Naive B cell (primary cell): ENCODE measurements around the gene TBC1D14. TPM values are rescaled to one million over a fixed set of nuclear protein-coding genes. Genes with fewer than 3 reads are reported as not detected.
"Not testable (repeated sequence)": the region's sequence is repeated elsewhere in the genome, so short reads cannot be mapped to it uniquely, and the experiment has no call there.

ENCODE experiments used
- ATAC-seq, 2 donors: fragments of 150-1000 bp; cut with Tn5 transposase; 2 replicates each; pipeline ENCODE4 v1.10.0; 2021; ENCODE audit warnings: low read depth in 2 of 2, mild to moderate bottlenecking in 2 of 2, moderate library complexity in 2 of 2
- DNase-seq: peaks from one replicate; pipeline ENCODE4 v3.0.0; 2022
- H3K27ac Mint-ChIP-seq, 6 donors: one replicate each; pipeline ENCODE4 v1.8.0; 2020 to 2022; ENCODE audit warnings: mild to moderate bottlenecking in 6 of 6, mixed read lengths in 6 of 6, moderate library complexity in 5 of 6, inconsistent platforms in 2 of 6
- H3K27me3 Mint-ChIP-seq, 3 donors: one replicate each; pipeline ENCODE4 v1.8.0; 2021 to 2022; ENCODE audit warnings: mixed read lengths in 3 of 3, mild to moderate bottlenecking in 1 of 3
- H3K36me3 Mint-ChIP-seq, 2 donors: one replicate each; pipeline ENCODE4 v1.8.0; 2020 to 2022; ENCODE audit warnings: mixed read lengths in 2 of 2, inconsistent platforms in 1 of 2, mild to moderate bottlenecking in 1 of 2
- H3K4me1 Mint-ChIP-seq, 3 donors: one replicate each; pipeline ENCODE4 v1.8.0; 2020 to 2022; ENCODE audit warnings: mixed read lengths in 3 of 3, inconsistent platforms in 1 of 3, mild to moderate bottlenecking in 1 of 3, moderate library complexity in 1 of 3
- H3K4me3 Mint-ChIP-seq, 8 donors: one replicate each; pipeline ENCODE4 v1.8.0; 2020 to 2022; ENCODE audit warnings: mild to moderate bottlenecking in 8 of 8, mixed read lengths in 8 of 8, moderate library complexity in 8 of 8, inconsistent platforms in 2 of 8
- H3K9me3 Mint-ChIP-seq, 7 donors: one replicate each; pipeline ENCODE4 v1.8.0; 2020 to 2022; ENCODE audit warnings: mixed read lengths in 7 of 7, mild to moderate bottlenecking in 5 of 7, inconsistent platforms in 2 of 7, moderate library complexity in 1 of 7
- polyA plus RNA-seq, 6 donors: library from polyadenylated mRNA; unstranded; fragments of 300-500 nt; fragmentation: Illumina TruSeq; gene quantifications; one replicate each; pipeline ENCODE4 v1.2.3, GENCODE V29; 2021; ENCODE audit warnings: low read depth in 6 of 6

The TBC1D14 gene
- polyA plus RNA-seq, 6 donors from 2014 or later = 27.3 to 42.4 (median 33.8) TPM

DNA sequence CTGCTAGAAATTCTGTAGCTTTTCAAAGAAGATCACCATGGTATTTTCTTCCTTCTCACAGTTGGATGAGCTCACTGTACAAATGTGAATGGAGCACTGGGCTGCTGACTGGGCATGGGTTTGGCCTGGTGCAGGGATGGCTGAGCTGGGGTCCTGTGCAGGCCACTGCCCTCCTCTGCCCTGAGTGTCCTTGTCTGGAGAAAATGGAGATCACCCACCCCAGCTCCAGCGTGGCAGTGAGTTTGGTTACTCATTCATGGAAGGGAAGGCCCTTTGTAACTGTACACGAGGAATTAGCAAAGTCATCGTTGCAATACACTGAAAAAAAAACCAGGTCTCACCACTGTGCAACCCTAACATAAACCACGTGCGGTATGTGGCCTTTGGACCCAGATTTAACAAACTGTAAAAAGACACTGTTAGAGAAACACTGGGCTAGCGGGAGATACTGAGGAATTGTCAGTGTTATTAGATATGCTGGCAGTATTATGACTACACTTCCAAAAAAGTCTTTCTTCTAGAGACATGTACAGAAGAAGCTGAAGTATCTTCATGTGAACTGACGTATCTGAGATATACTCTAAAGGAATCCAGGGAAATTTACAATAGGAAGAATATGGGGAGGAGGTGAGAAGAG is 16.1 kb upstream of the TBC1D14 start:
- Mint-ChIP-seq H3K4me1 (peaks cover 5 to 15% (median 12%) of the 10 kb centered on the region in 3 donors), H3K27me3 (no peaks in the 10 kb centered on the region), H3K4me3 (no peak overlapping the region), H3K36me3 (no peaks in the 10 kb centered on the region), H3K9me3 (peaks cover 0 to 7% (median 2%) of the 10 kb centered on the region in 7 donors), H3K27ac (peak overlapping the region in 1 of 6 donors; percentile 29)
- ATAC-seq (no peak), DNase-seq (no peak)

DNA sequence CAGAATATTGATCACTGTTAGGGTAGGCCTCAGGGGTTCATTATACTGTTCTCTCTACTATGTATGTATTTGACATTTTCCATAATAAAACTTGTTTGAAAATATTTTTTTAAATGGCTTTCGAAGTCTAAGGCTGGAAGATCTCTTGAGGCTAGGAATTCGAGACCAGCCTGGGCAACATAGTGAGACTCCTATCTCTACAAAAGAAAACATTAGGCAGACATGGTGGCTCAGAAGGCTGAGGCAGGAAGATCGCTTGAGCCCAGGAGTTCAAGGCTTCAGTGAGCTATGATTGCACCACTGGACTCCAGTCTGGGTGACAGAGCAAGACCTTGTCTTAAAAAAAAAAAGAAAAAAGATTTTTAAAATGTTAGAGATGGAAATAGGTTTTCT is 15.5 kb upstream of the TBC1D14 start:
- Mint-ChIP-seq H3K9me3 (peaks cover 0 to 7% (median 2%) of the 10 kb centered on the region in 7 donors), H3K4me1 (peaks cover 8 to 15% (median 12%) of the 10 kb centered on the region in 3 donors), H3K4me3 (no peak overlapping the region), H3K27me3 (no peaks in the 10 kb centered on the region), H3K36me3 (no peaks in the 10 kb centered on the region), H3K27ac (no peak overlapping the region)
- ATAC-seq (no peak), DNase-seq (no peak)

DNA sequence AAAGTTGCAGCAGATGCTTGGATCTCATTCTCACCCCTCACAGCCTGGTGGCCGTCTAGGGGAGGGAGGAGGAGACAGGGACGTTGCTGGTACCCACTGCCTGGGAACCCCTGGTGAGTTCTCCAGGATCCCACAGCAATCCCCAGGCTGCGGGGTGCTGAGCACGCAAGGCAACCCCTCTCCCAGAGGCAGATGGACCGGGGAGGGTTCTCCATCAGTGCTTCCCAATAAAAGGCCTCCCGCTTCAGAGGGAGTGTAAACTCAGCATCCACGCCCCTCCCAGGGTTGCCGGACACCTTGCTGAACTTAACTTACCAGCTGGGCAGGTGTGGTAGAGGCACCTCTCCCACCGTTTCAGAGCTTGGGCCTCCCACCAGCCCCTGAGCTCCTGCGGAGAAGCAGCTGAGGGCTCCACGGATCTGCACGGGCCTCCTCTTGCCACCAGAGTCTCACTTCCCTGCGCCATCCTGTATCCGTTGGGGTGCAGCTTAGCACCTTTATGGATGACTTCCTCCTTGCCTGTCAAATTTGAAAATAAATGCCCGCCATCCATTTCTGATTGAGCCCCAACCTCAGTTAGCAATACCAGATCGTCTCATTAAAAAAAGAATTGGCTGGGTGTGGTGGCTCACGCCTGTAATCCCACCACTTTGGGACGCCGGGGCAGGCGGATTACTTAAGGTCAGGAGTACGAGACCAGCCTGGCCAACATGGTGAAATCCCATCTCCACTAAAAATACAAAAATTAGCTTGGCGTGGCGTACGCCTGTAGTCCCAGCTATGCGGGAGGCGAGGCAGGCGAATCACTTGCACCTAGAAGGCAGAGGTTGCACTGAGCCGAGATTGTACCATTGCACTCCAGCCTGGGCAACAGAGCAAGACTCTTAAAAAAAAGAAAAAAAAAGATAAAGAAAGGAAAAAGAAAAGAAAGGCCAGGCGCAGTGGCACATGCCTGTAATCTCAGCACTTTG is 14.8 kb upstream of the TBC1D14 start:
- H3K4me1 Mint-ChIP-seq = peaks cover 8 to 15% (median 12%) of the 10 kb centered on the region in 3 donors
- no peaks in the 10 kb centered on the region for H3K36me3 Mint-ChIP-seq
- peak overlapping the region in 1 of 6 donors; percentile 30 for H3K27ac Mint-ChIP-seq
- DNase-seq (no peak), ATAC-seq (no peak)
- peaks cover 0 to 7% (median 2%) of the 10 kb centered on the region in 7 donors for H3K9me3 Mint-ChIP-seq
- H3K27me3 Mint-ChIP-seq = no peaks in the 10 kb centered on the region
- no peak overlapping the region for H3K4me3 Mint-ChIP-seq

DNA sequence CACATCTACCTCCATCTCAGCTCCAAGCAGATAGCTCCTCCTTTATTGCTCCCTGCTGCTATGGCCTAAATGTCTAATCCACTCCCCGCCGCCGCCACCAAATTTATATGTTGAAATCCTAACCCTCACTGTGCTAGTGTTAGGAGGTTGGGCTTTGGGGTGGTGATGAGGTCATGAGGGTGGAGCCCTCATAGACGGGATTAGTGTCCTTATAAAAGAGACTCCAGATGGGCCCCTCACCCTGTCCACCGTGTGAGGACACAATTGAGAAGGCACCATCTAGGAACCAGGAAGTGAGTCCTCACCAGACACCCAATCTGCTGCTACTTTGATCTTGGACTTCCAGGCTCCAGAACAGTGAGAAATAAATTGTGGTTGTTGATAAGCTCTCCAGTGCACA is 13.6 kb upstream of the TBC1D14 start:
- no peak for ATAC-seq
- Mint-ChIP-seq H3K4me1 (peaks cover 8 to 15% (median 12%) of the 10 kb centered on the region in 3 donors), H3K27ac (no peak overlapping the region), H3K27me3 (peaks cover 0 to 5% (median 0%) of the 10 kb centered on the region in 3 donors), H3K9me3 (no peaks in the 10 kb centered on the region), H3K4me3 (no peak overlapping the region), H3K36me3 (no peaks in the 10 kb centered on the region)
- no peak for DNase-seq

DNA sequence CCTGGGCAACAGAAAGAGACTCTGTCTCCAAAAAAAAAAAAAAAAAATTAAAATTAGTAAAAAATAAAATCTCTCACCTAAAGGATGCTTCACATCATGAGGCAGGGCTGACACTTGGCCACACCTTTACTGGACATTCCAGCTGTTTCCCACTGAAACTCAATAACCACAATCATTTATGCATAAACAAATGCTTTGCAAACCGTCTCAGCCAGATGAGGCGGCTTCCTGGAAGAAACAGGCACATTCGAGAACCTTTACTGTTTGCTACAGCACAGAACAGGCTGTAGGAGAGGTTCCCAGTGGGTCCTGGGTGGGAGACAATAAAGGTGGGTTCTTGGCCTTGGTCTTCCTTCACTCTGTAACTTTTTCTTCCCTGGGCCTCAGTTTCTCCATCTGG is 10.9 kb upstream of the TBC1D14 start:
- Mint-ChIP-seq H3K27me3 (peaks cover 0 to 5% (median 0%) of the 10 kb centered on the region in 3 donors), H3K4me3 (no peak overlapping the region)
- no peak for DNase-seq

DNA sequence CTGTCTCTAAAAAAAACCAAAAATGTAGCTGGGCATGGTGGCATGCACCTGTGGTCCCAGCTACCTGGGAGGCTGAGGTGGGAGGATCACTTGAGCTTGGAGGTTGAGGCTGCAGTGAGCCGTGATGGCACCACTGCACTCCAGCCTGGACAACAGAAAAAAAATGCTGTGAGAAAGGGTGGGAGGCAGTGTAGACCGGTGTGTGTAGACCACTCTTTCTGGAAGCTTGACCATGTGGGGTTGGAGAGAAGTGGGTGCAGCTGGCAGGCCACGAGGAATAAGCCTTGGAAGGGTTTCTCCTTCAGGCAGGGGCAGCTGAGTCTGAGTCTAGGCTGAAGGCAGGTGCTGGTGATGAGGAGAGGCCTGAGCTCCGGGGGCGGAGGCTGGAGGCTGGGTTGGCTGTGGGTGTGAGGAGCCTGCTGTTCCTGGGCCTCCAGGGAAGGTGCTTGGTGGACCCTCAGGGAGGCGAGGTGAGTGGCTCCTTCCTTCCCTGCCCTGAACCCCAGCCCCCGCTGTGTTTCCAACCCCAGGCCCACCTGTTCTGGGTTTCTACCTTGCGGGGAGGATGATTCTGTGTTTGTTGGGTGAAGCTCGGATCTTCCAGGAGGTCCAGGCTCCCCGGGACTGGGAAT is 9.3 kb upstream of the TBC1D14 start:
- H3K4me3 Mint-ChIP-seq = no peak overlapping the region

More for the DNA sequence above, 10.9 kb upstream of the TBC1D14 start:
- H3K36me3 Mint-ChIP-seq = no peaks in the 10 kb centered on the region
- H3K4me1 Mint-ChIP-seq = peaks cover 0 to 3% (median 0%) of the 10 kb centered on the region in 3 donors
- H3K9me3 Mint-ChIP-seq = no peaks in the 10 kb centered on the region
- H3K27ac Mint-ChIP-seq = no peak overlapping the region
- no peak for ATAC-seq

DNA sequence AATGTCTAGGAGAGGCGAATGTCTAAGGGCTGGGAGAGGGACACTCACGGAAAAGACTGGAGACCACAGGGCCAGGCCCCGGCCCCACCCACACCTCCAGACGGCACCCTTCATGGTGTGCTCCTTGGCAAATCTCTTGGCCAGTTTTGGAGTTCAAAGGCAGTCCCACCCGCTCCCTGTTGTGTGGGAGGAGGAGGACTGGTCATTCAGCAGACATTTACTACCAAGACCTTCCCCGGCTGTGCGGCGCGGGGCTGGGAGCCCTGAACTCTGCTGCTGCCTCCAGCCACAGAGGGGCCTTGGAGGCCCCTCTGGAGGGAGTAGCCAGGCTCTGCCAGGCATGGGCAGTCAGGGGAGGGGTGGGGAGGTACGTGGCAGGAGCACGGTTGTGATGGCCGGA is 8.7 kb upstream of the TBC1D14 start:
- Mint-ChIP-seq H3K4me1 (peaks cover 0 to 3% (median 0%) of the 10 kb centered on the region in 3 donors), H3K4me3 (no peak overlapping the region), H3K36me3 (no peaks in the 10 kb centered on the region), H3K9me3 (no peaks in the 10 kb centered on the region), H3K27ac (no peak overlapping the region), H3K27me3 (peaks cover 0 to 5% (median 0%) of the 10 kb centered on the region in 3 donors)
- DNase-seq (no peak), ATAC-seq (no peak)

More for the DNA sequence above, 9.3 kb upstream of the TBC1D14 start:
- no peaks in the 10 kb centered on the region for H3K36me3 Mint-ChIP-seq
- ATAC-seq (no peak), DNase-seq (no peak)
- H3K9me3 Mint-ChIP-seq = no peaks in the 10 kb centered on the region
- peaks cover 0 to 3% (median 0%) of the 10 kb centered on the region in 3 donors for H3K4me1 Mint-ChIP-seq
- H3K27me3 Mint-ChIP-seq = peaks cover 0 to 5% (median 0%) of the 10 kb centered on the region in 3 donors
- no peak overlapping the region for H3K27ac Mint-ChIP-seq

DNA sequence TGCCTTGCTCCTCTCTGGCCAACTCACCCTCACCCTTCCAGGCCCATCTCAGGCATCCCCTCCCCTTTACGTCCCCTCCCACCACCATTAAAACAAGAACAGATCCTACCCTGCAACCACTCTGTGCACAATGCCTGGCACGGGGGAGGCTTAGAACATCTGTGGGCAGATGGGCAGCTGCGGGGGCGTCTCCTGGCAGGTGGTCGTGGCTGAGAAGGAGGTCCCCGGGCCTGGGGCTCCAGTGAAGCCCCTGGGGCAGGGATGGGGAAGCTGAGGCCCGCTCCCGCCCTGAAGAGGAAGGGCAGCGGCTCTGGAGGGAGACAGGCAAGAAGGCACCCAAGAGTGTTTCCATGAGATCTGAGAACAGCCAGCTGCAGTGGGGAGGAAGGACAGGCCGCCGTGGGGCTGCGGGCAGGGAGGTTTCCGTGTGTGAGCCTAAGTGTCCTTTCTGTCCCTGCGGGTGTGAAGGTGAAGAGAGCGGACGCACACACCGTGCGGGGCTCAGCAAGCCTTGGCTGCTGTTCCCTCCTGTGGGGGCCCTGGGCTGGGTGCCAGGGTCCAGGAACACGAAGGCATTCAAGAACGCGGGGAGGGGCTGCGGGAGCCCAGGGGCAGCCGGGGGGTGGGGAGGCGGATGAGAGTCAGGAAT is 7.8 kb upstream of the TBC1D14 start:
- H3K27ac Mint-ChIP-seq = peak overlapping the region in 1 of 6 donors; percentile 41
- no peak overlapping the region for H3K4me3 Mint-ChIP-seq
- peaks cover 0 to 3% (median 0%) of the 10 kb centered on the region in 3 donors for H3K4me1 Mint-ChIP-seq
- H3K36me3 Mint-ChIP-seq = no peaks in the 10 kb centered on the region
- no peaks in the 10 kb centered on the region for H3K9me3 Mint-ChIP-seq
- peaks cover 0 to 5% (median 0%) of the 10 kb centered on the region in 3 donors for H3K27me3 Mint-ChIP-seq
- ATAC-seq = no peak
- no peak for DNase-seq

DNA sequence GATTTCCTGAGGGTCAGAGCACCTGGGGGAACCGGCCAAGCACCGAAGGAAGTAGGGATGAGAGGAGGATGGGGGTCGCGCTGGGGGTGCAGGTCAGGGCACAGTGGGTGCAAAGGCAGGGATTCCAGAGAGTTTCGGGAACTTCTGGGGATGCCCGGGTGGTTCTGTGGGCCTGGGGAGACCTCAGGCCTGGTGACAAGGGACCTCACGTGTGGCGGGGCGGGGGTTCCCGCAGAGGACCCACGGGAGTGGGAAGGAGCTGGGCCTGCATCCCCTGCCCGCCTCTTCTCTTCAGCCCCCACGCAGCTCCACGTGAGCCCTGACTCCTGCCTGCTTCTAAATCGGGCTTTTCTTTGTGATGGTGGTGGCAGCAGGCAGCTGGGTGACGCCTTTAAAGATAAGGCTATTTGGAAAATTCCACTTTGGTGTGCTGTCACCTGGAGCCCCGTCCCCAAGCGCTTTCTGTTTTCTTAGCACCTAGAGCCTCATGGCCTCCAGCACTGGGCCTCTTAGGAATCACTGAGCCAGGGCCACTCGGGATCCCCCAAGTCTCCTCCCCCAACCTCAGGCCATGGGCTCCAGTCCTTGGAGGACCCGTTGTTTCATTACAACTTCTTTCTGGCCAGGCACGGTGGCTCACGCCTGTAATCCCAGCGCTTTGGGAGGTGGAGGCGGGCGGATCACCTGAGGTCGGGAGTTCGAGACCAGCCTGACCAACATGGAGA is 7.1 kb upstream of the TBC1D14 start:
- ATAC-seq = no peak
- no peak for DNase-seq
- H3K4me1 Mint-ChIP-seq = peaks cover 3 to 6% (median 5%) of the 10 kb centered on the region in 3 donors
- peaks cover 0 to 9% (median 0%) of the 10 kb centered on the region in 3 donors for H3K27me3 Mint-ChIP-seq
- H3K4me3 Mint-ChIP-seq = no peak overlapping the region
- no peaks in the 10 kb centered on the region for H3K36me3 Mint-ChIP-seq
- H3K27ac Mint-ChIP-seq = no peak overlapping the region
- no peaks in the 10 kb centered on the region for H3K9me3 Mint-ChIP-seq

DNA sequence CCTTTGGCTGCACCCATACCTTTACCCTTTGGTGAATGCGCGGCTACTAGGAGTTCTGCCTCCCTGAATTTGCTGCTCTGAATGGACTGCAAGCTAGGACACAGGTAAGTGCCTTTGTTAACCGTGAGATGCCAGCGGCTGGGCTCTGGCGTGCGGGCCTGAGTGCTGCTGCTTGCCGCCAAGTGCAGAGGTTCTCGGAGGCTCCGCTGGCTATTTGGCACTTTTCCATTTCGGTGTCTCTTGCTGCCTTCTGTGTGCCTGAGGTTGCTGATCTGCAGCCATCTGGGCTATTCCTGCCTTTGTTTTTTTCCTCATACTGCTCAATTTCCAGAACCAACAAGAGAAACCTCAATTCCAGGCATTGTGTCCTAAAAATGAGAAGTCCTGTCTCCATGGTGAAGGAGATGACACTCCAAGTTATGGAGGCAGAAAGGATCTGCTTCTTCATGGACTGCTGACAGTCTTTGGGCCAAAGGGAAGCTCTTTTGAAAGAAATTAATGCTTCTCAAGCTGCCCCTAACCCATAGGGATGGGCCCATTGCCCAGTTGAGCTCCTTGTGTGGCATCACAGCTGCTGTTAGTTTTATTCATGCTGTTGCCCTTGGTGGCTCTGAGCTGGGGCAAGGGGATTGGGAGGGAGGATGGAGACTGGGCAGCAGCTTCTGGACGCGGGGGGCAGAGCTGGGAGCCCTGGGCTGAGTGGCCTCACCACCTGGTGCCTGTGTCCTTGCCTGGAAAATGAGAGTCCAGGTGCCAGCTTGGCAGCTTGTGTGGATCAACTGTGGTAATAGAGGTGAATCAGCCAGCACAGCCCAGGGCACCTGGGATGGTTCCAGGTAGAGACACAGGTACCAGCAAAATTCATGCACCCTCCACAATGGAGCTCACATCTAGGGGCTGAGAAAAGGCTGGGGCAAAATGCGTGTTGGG is 3.8 kb upstream of the TBC1D14 start:
- peaks cover 21 to 26% (median 25%) of the 10 kb centered on the region in 3 donors for H3K4me1 Mint-ChIP-seq
- H3K4me3 Mint-ChIP-seq = no peak overlapping the region
- no peaks in the 10 kb centered on the region for H3K36me3 Mint-ChIP-seq
- ATAC-seq = no peak
- H3K9me3 Mint-ChIP-seq = no peaks in the 10 kb centered on the region
- H3K27ac Mint-ChIP-seq = no peak overlapping the region
- no peak for DNase-seq
- H3K27me3 Mint-ChIP-seq = peaks cover 0 to 7% (median 0%) of the 10 kb centered on the region in 3 donors

DNA sequence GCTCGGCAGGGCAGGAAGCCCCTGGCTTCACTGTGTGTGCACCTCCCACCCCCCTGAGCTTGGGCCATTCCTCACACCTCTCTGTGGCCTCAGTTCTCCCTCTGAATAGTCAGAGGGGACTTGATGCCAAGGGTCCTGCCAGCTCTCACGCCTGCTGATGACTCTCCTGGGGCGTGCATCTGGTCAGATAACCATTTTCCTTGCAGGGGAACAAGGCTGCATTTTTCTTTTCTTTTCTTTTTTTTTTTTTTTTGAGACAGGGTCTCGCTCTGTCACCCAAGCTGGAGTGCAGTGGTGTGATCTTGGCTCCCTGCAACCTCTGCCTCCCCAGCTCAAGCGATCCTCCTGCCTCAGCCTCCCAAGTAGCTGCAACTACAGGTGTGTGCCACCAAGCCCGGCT is 3.1 kb upstream of the TBC1D14 start:
- H3K4me3 Mint-ChIP-seq, H3K36me3 Mint-ChIP-seq, H3K9me3 Mint-ChIP-seq: not testable (repeated sequence)

More for the DNA sequence above, 3.1 kb upstream of the TBC1D14 start:
- ATAC-seq, DNase-seq, H3K27ac Mint-ChIP-seq, H3K27me3 Mint-ChIP-seq: not testable (repeated sequence)
- H3K4me1 Mint-ChIP-seq = peaks cover 28 to 33% (median 32%) of the 10 kb centered on the region in 3 donors
